HG02610 (cell line): ENCODE data around the gene KIAA1191.
"Not testable (repeated sequence)": the region's sequence is repeated elsewhere in the genome, so short reads cannot be mapped to it uniquely, and the experiment has no call there.

Source experiments
- ATAC-seq: cut with Tn5 transposase; IDR thresholded peaks from one replicate; pipeline ENCODE4 v1.9.1; 2021; ENCODE audit warnings: mild to moderate bottlenecking, moderate library complexity; ENCODE audit not compliant: unreplicated experiment

The KIAA1191 gene

GRCh38 chr5:176317534-176318374 is 43.8 kb downstream of the KIAA1191 start:
- ATAC-seq, result no peak

GRCh38 chr5:176305356-176305755 is 56.2 kb downstream of the KIAA1191 start:
- ATAC-seq, result not testable (repeated sequence)
